ENCODE data around the gene AADACL4.
"Not testable (repeated sequence)": the region's sequence is repeated elsewhere in the genome, so short reads cannot be mapped to it uniquely, and the experiment has no call there.

AADACL4 gene

GRCh38 chr1:12649971-12650421 is 6.1 kb downstream of the AADACL4 start:
- H3K9me3 ChIP-seq (ENCODE audit: low read length), result no peaks in the 10 kb centered on the region
- no peak overlapping the region for H3K4me3 ChIP-seq (ENCODE audit: low read depth in 1 of 2, low read length in 2 of 2)
- H3K27ac ChIP-seq (ENCODE audit: low read depth, low read length), result no peak overlapping the region
- H3K4me1 ChIP-seq (ENCODE audit: insufficient read depth, low read length), result peaks cover 12% of the 10 kb centered on the region
- no peaks in the 10 kb centered on the region for H3K36me3 ChIP-seq (ENCODE audit: insufficient read depth, low read length)
- H3K27me3 ChIP-seq (ENCODE audit: control insufficient read depth in 1 of 2, insufficient read depth in 2 of 2, low read length in 2 of 2), result no peaks in the 10 kb centered on the region
- H3K9ac ChIP-seq (ENCODE audit: low read length), result no peak overlapping the region

DNA sequence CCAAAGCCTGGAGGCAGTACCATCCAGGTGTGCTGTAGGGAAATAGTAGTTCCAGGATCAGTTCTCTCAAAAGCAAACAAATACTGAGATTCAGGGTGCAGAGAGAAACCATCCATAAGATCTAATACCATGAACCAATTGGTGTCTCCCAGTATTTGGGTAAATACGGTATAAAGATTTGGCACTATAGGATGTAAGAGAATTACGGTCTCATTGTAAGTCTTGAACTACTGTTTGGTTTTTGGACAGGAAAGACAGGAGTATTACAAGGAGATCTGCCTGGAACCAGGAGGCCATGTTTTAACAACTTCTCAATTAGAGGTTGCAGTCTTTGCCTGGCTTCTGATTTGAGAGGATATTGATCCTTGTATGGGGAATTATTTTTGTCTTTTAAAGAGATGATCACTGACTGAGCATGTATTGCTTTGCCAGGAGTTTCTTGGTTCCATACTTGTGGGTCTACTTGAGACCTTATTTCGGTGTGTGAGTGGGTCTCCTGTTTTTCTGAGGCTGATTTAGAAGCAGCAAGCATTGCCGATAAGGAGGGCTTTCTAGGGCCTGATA is 10.2 kb downstream of the AADACL4 start:
- no peaks in the 10 kb centered on the region for H3K36me3 ChIP-seq (ENCODE audit: insufficient read depth, low read length)

GRCh38 chr1:12654657-12655056 is 10.8 kb downstream of the AADACL4 start:
- H3K36me3 ChIP-seq (ENCODE audit: insufficient read depth, low read length), result no peaks in the 10 kb centered on the region
- no peaks in the 10 kb centered on the region for H3K9me3 ChIP-seq (ENCODE audit: low read length)
- no peaks in the 10 kb centered on the region for H3K27me3 ChIP-seq (ENCODE audit: control insufficient read depth in 1 of 2, insufficient read depth in 2 of 2, low read length in 2 of 2)
- H3K9ac ChIP-seq (ENCODE audit: low read length), result no peak overlapping the region
- H3K27ac ChIP-seq (ENCODE audit: low read depth, low read length), result no peak overlapping the region
- H3K4me1 ChIP-seq (ENCODE audit: insufficient read depth, low read length), result peaks cover 12% of the 10 kb centered on the region
- no peak overlapping the region for H3K4me3 ChIP-seq (ENCODE audit: low read depth in 1 of 2, low read length in 2 of 2)

More for the DNA sequence above, 10.2 kb downstream of the AADACL4 start:
- H3K9ac ChIP-seq (ENCODE audit: low read length), result no peak overlapping the region
- no peak overlapping the region for H3K27ac ChIP-seq (ENCODE audit: low read depth, low read length)
- H3K9me3 ChIP-seq (ENCODE audit: low read length), result no peaks in the 10 kb centered on the region
- H3K27me3 ChIP-seq (ENCODE audit: control insufficient read depth in 1 of 2, insufficient read depth in 2 of 2, low read length in 2 of 2), result no peaks in the 10 kb centered on the region
- peaks cover 12% of the 10 kb centered on the region for H3K4me1 ChIP-seq (ENCODE audit: insufficient read depth, low read length)
- H3K4me3 ChIP-seq (ENCODE audit: low read depth in 1 of 2, low read length in 2 of 2), result no peak overlapping the region

- Histone ChIP-seq H3K36me3 (ENCODE audit: insufficient read depth, low read length) (no peaks in the 10 kb centered on the region), H3K4me3 (ENCODE audit: low read depth in 1 of 2, low read length in 2 of 2) (no peak overlapping the region), H3K4me1 (ENCODE audit: insufficient read depth, low read length) (no peaks in the 10 kb centered on the region), H3K27ac (ENCODE audit: low read depth, low read length) (no peak overlapping the region), H3K9ac (ENCODE audit: low read length) (no peak overlapping the region), H3K27me3 (ENCODE audit: control insufficient read depth in 1 of 2, insufficient read depth in 2 of 2, low read length in 2 of 2) (no peaks in the 10 kb centered on the region), H3K9me3 (ENCODE audit: low read length) (no peaks in the 10 kb centered on the region)
Observed at GRCh38 chr1:12656575-12656974, 12.7 kb downstream of the AADACL4 start.

DNA sequence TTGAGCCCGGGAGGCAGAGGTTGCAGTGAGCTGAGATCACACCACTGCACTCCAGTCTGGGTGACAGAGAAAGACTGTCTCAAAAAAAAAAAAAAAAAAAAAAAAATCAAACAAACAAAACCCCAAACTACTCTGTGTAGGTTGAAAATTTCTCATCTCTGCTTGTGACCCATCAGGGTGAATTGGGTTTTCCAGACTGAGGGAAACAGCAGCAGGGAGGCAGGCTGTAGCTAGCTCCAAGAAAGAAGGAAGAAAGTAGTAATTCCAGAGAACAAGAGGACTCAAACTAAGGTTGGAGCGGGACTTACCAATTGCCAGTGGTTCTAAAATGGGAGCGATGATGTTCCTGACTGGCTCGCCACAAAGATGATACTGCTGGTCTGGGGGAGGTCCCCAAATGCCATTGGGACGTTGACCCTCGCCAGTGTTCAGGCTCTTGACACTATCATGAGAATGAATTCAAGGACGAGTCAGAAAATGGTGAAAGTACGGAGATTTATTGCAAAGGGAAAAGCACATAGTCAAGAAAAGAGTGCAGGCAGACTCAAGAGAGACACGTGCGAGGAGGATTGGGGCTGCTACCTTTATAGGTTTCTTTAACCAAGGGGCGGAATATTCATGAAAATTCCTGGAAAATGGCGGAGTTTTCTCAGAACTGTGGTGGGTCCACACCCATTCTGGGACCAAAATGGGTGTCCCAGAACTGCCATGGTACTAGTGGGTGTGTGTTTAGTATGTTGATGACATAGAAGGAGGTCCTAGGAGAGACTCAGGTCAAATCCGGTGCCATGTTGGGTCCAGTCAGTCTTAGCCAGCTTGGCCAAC is 13.4 kb downstream of the AADACL4 start:
- Histone ChIP-seq H3K36me3 (ENCODE audit: insufficient read depth, low read length) (no peaks in the 10 kb centered on the region), H3K4me3 (ENCODE audit: low read depth in 1 of 2, low read length in 2 of 2) (no peak overlapping the region), H3K27ac (ENCODE audit: low read depth, low read length) (no peak overlapping the region), H3K27me3 (ENCODE audit: control insufficient read depth in 1 of 2, insufficient read depth in 2 of 2, low read length in 2 of 2) (no peaks in the 10 kb centered on the region), H3K4me1 (ENCODE audit: insufficient read depth, low read length) (no peaks in the 10 kb centered on the region), H3K9me3 (ENCODE audit: low read length) (no peaks in the 10 kb centered on the region), H3K9ac (ENCODE audit: low read length) (no peak overlapping the region)

DNA sequence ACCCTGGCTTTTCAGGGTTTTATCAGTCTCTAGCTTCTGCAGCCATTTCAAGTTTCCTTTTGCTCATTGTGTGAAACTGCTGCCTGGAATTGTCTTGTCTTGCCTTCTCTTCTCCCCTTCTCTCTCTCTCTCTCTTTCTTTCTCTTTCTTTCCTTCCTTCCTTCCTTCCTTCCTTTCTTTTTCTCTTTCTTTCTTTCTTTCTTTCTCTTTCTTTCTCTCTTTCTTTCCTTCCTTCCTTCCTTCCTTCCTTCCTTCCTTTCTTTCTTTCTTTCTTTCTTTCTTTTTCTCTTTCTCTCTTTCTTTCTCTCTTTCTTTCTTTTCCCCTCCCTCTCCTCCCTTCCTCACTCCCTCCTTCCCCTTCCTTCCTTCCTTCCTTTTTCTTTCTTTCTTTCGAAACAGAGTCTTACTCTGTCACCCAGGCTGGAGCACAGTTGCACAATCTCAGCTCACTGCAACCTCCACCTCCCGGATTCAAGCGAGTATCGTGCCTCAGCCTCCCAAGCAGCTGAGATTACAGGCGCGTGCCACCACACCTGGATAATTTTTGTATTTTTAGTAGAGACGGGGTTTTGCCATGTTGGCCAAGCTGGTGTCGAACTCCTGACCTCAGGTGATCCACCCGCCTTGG is 14.1 kb downstream of the AADACL4 start:
- not testable (repeated sequence) for H3K36me3 ChIP-seq (ENCODE audit: insufficient read depth, low read length); H3K4me3 ChIP-seq (ENCODE audit: low read depth in 1 of 2, low read length in 2 of 2); H3K9ac ChIP-seq (ENCODE audit: low read length); H3K27ac ChIP-seq (ENCODE audit: low read depth, low read length); H3K9me3 ChIP-seq (ENCODE audit: low read length); H3K27me3 ChIP-seq (ENCODE audit: control insufficient read depth in 1 of 2, insufficient read depth in 2 of 2, low read length in 2 of 2); H3K4me1 ChIP-seq (ENCODE audit: insufficient read depth, low read length)

DNA sequence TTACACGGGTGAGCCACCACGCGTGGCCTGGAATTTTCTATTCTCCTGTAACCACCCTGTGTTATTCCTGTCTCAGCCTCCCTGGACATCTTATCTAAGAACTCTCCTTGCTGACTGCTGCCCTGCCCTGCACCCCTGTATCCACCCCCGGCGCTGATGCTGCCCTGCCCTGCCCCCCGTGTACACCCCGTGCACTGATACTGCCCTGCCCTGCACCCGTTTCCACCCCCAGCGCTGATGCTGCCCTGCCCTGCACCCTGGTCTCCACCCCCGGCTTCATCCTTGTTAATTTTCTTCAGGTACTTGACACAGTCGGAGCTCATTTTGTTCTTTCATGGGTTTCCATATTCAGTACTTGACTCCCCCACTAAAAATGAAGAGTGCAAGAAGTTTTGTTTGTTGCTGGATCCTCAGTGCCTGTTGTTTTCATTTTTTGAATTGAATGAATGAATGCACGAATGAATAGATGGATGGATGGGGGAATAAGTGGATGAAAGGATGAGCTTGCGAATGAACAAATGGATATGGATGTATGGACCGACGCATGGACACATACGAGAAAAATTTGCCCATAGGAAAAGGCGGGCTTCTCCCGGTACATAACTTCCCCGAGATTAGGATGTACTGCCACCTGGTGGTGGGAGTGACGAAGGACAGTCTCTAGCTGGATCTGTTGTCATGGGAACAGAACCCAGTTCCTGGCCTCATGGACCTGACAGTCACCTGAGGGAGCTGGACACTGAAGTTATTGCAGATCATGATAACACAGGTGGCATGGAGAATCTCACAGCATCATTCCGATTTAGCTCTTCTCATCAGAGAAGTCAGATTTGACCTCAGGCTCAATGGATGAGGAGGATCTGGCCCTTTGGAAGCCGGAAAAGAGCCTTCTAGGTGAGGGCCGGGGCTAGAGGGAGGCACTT is 14.9 kb downstream of the AADACL4 start:
- Histone ChIP-seq H3K4me3 (ENCODE audit: low read depth in 1 of 2, low read length in 2 of 2) (no peak overlapping the region), H3K9me3 (ENCODE audit: low read length) (peaks cover 7% of the 10 kb centered on the region), H3K27ac (ENCODE audit: low read depth, low read length) (no peak overlapping the region), H3K36me3 (ENCODE audit: insufficient read depth, low read length) (no peaks in the 10 kb centered on the region), H3K4me1 (ENCODE audit: insufficient read depth, low read length) (no peaks in the 10 kb centered on the region), H3K9ac (ENCODE audit: low read length) (no peak overlapping the region), H3K27me3 (ENCODE audit: control insufficient read depth in 1 of 2, insufficient read depth in 2 of 2, low read length in 2 of 2) (no peaks in the 10 kb centered on the region)

DNA sequence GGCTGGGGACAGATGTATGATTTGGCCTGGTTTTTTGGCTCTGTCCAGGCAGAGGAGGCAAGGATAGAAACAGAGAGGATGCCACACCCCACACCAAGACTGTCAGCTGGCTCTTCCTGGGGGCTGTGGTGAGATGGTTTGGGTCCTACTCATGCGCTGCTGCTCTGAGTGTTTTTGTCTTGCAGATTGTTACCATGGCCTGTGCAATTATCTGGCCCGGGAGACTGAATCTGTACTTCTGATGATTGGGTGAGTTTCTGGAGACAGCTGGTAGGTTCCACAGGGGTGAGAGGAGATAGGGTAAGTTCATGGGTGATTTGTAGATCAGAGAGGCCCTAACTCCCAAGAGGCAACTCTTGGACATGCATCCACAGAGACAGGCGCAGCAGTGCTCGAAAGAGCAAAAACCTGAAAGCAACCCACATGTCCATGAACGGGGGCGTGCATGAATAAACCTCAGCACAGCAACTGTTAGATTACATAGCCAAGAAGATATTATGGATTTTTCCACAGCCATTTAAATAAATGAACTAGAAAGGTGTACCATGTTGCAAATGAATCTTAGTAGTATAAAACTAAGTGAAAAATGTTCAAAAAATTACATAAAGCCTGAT is 17.8 kb downstream of the AADACL4 start:
- H3K4me1 ChIP-seq (ENCODE audit: insufficient read depth, low read length), result no peaks in the 10 kb centered on the region
- H3K9me3 ChIP-seq (ENCODE audit: low read length), result peaks cover 7% of the 10 kb centered on the region
- H3K27ac ChIP-seq (ENCODE audit: low read depth, low read length), result no peak overlapping the region

GRCh38 chr1:12662556-12662955 is 18.7 kb downstream of the AADACL4 start:
- H3K36me3 ChIP-seq (ENCODE audit: insufficient read depth, low read length), result no peaks in the 10 kb centered on the region
- no peak overlapping the region for H3K27ac ChIP-seq (ENCODE audit: low read depth, low read length)
- peaks cover 7% of the 10 kb centered on the region for H3K9me3 ChIP-seq (ENCODE audit: low read length)
- H3K27me3 ChIP-seq (ENCODE audit: control insufficient read depth in 1 of 2, insufficient read depth in 2 of 2, low read length in 2 of 2), result no peaks in the 10 kb centered on the region
- no peak overlapping the region for H3K9ac ChIP-seq (ENCODE audit: low read length)
- H3K4me3 ChIP-seq (ENCODE audit: low read depth in 1 of 2, low read length in 2 of 2), result no peak overlapping the region
- H3K4me1 ChIP-seq (ENCODE audit: insufficient read depth, low read length), result no peaks in the 10 kb centered on the region

More for the DNA sequence above, 17.8 kb downstream of the AADACL4 start:
- H3K9ac ChIP-seq (ENCODE audit: low read length), result no peak overlapping the region
- H3K27me3 ChIP-seq (ENCODE audit: control insufficient read depth in 1 of 2, insufficient read depth in 2 of 2, low read length in 2 of 2), result no peaks in the 10 kb centered on the region
- H3K36me3 ChIP-seq (ENCODE audit: insufficient read depth, low read length), result no peaks in the 10 kb centered on the region
- H3K4me3 ChIP-seq (ENCODE audit: low read depth in 1 of 2, low read length in 2 of 2), result no peak overlapping the region

GRCh38 chr1:12665511-12665910 is 21.6 kb downstream of the AADACL4 start:
- Histone ChIP-seq H3K4me1 (ENCODE audit: insufficient read depth, low read length) (no peaks in the 10 kb centered on the region), H3K36me3 (ENCODE audit: insufficient read depth, low read length) (no peaks in the 10 kb centered on the region), H3K27me3 (ENCODE audit: control insufficient read depth in 1 of 2, insufficient read depth in 2 of 2, low read length in 2 of 2) (no peaks in the 10 kb centered on the region), H3K27ac (ENCODE audit: low read depth, low read length) (no peak overlapping the region), H3K4me3 (ENCODE audit: low read depth in 1 of 2, low read length in 2 of 2) (no peak overlapping the region), H3K9me3 (ENCODE audit: low read length) (peaks cover 7% of the 10 kb centered on the region), H3K9ac (ENCODE audit: low read length) (no peak overlapping the region)
